AG09309 (cell line): Measurements from ENCODE around the gene XYLT2.
"Not testable (repeated sequence)": the region's sequence is repeated elsewhere in the genome, so short reads cannot be mapped to it uniquely, and the experiment has no call there.

Experiments used
- DNase-seq: peaks from one replicate; pipeline ENCODE4 v3.0.0-alpha.2; 2010; ENCODE audit warnings: low read depth
- H3K4me3 ChIP-seq: 2 replicates; pipeline ENCODE4 v1.5.1; 2011; ENCODE audit warnings: mild to moderate bottlenecking, low read depth, low read length, moderate library complexity; ENCODE audit not compliant: control insufficient read depth
- TF ChIP-seq, protein P1 (sequence below): IDR thresholded peaks from 2 replicates; pipeline ENCODE4 v1.5.1; 2011; ENCODE audit warnings: mild to moderate bottlenecking, low read depth, low read length, inconsistent platforms; ENCODE audit not compliant: insufficient read depth, control insufficient read depth; ENCODE audit errors: missing control alignments

The XYLT2 gene

GRCh38 chr17:50311483-50311882, 34.4 kb upstream of the XYLT2 start:
- DNase-seq = no peak
- TF ChIP-seq, protein P1, sequence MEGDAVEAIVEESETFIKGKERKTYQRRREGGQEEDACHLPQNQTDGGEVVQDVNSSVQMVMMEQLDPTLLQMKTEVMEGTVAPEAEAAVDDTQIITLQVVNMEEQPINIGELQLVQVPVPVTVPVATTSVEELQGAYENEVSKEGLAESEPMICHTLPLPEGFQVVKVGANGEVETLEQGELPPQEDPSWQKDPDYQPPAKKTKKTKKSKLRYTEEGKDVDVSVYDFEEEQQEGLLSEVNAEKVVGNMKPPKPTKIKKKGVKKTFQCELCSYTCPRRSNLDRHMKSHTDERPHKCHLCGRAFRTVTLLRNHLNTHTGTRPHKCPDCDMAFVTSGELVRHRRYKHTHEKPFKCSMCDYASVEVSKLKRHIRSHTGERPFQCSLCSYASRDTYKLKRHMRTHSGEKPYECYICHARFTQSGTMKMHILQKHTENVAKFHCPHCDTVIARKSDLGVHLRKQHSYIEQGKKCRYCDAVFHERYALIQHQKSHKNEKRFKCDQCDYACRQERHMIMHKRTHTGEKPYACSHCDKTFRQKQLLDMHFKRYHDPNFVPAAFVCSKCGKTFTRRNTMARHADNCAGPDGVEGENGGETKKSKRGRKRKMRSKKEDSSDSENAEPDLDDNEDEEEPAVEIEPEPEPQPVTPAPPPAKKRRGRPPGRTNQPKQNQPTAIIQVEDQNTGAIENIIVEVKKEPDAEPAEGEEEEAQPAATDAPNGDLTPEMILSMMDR = no peak
- no peak overlapping the region for H3K4me3 ChIP-seq

DNA sequence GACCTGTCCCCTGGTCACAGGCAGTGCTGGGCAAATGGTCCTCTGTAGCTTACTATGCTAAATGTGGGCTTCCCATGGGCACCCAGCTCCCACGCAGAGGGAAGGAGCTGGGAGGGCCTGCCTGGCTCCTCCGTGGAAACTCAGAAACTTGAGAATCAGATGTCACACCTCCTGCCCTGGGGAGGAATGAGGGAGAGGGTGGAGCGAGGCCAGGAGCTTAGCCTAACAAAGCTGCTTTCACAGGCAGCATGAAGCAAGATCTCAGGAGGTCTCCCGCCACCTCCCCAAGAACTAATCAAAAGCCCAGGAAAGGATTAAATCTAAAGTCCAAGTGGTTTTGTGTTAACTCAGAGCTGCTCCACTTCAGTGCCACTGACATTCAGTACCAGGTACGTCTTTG, 33.6 kb upstream of the XYLT2 start:
- no peak for DNase-seq
- TF ChIP-seq, protein P1 = no peak
- H3K4me3 ChIP-seq = no peak overlapping the region

DNA sequence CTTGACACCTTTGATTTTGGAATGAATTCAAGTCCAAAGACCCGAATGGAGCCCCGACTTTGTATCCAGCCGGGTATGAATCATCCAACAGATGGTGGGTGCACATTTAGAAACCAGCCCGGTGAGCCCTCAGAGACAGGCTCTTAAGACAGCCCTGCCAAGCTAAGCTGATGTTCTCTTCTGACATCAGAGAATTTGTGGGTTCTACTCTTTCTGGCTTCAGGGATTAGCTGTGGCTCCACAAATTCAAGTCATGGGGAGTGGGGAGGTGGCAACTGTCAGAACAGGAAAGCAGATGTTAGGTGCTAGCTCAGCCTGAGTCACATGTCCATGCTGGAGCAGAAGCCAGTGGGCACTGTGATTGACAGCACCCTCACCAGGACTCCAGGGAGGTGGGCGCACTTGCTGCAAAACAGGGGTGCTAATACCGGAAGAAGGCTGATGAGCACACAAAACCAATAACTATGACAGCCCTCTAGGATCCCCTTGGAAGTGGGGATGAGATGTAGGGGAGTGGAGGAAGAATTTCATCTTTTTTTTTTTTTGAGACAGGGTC, 31.4 kb upstream of the XYLT2 start:
- TF ChIP-seq, protein P1 = no peak
- DNase-seq = no peak
- H3K4me3 ChIP-seq = no peak overlapping the region

DNA sequence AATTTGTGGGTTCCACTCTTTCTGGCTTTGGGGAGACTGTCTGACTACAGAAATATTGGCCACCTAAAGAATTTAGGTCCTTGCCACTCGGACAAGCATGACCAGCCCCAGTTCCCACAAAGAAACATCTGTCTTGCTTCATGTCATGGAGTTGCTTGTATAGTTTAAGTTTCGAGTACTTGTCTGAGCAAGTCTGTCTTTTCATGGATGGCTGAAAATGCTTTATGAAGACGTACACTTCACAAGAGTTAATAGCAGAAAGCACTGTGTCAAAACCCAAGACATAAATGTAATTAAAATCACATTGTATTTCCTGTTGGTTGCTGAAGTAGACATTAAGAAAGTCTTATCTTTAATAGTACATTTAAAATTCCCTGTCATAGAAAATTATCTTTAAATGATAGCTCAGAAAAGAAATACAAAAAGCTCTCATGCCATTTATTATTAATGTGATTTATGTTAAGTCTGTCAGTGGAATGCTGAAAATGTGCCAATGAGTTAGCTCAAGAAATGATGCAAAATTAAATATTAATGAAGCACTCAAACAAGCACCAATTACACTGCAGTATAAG, 29.8 kb upstream of the XYLT2 start:
- TF ChIP-seq, protein P1 = no peak
- H3K4me3 ChIP-seq = no peak overlapping the region
- no peak for DNase-seq

DNA sequence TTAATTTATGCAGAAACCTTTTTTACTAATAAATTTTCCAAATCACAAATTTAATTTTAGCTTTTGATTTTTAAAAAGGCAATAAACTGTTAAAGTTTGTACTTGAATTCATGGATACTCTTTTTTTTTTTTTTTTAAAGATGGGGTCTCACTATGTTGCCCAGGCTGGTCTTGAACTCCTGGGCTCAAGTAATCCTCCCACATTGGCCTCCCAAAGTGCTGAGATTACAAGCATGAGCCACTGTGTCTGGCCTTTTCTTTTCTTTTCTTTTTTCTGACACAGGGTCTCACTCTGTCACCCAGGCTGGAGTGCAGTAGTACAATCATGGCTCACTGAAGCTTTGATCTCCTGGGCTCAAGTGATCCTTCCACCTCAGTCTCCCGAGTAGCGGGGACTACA, 29.3 kb upstream of the XYLT2 start:
- not testable (repeated sequence) for DNase-seq, H3K4me3 ChIP-seq

GRCh38 chr17:50317121-50317520, 28.8 kb upstream of the XYLT2 start:
- TF ChIP-seq, protein P1 = no peak
- no peak for DNase-seq
- H3K4me3 ChIP-seq = no peak overlapping the region

- no peak for DNase-seq
- TF ChIP-seq, protein P1 = no peak
These were observed 27.2 kb upstream of the XYLT2 start for GRCh38 chr17:50318501-50319285.

More at GRCh38 chr17:50318501-50319285, 27.2 kb upstream of the XYLT2 start:
- H3K4me3 ChIP-seq = no peak overlapping the region
